HEK293T (cell line): Measurements from ENCODE around the gene SEMA3B.

Experiments
- BHLHE40 ChIP-seq: fragments of 450-650 bp; IDR thresholded peaks from 2 replicates; pipeline ENCODE4 v1.6.1; 2016; ENCODE audit warnings: mild to moderate bottlenecking, moderate library complexity, borderline replicate concordance
- FOXA1 ChIP-seq: fragments of 450-650 bp; IDR thresholded peaks from 2 replicates; pipeline ENCODE4 v1.6.1; 2016; ENCODE audit warnings: mild to moderate bottlenecking
- FOXK2 ChIP-seq: fragments of 450-650 bp; IDR thresholded peaks from 2 replicates; pipeline ENCODE4 v1.6.1; 2016; ENCODE audit warnings: mild to moderate bottlenecking
- HDGF ChIP-seq: fragments of 450-650 bp; IDR thresholded peaks from 2 replicates; pipeline ENCODE4 v1.6.1; 2017; ENCODE audit warnings: antibody characterized with exemption, borderline replicate concordance
- L3MBTL2 ChIP-seq: fragments of 450-650 bp; conservative IDR thresholded peaks from 2 replicates; pipeline ENCODE4 v1.6.1; 2016; ENCODE audit warnings: mild to moderate bottlenecking
- SP1 ChIP-seq: fragments of 450-650 bp; IDR thresholded peaks from 2 replicates; pipeline ENCODE4 v1.6.1; 2017
- ZNF384 ChIP-seq: fragments of 450-650 bp; IDR thresholded peaks from 2 replicates; pipeline ENCODE4 v1.6.1; 2016
- TF ChIP-seq, protein P1 (sequence below): fragments of 450-650 bp; IDR thresholded peaks from 2 replicates; pipeline ENCODE4 v1.6.1; 2016

DNA sequence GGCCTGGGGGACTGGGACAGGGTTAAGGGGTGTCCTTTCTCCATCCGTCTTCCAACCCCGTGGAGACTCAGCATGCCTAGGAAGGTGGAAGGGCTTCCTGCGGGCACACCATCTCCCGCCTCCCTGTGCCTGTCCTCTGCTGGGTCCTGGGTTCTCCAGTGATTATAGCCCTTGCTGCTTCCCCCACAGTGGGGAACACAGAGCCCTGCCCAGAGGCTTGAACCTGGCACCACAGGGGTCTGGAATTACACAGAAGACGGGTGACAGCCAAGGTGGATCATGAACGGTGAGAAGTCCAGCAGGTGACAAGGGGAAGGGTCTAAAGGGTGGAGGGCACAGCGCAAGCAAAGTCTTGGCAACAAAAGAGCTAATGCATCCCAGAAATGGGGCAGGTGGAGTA is 6.2 kb upstream of the SEMA3B start:
- TF ChIP-seq L3MBTL2 (no peak), SP1 (no peak), BHLHE40 (no peak), ZNF384 (no peak), FOXA1 (no peak), FOXK2 (no peak), HDGF (no peak)
- TF ChIP-seq, protein P1, sequence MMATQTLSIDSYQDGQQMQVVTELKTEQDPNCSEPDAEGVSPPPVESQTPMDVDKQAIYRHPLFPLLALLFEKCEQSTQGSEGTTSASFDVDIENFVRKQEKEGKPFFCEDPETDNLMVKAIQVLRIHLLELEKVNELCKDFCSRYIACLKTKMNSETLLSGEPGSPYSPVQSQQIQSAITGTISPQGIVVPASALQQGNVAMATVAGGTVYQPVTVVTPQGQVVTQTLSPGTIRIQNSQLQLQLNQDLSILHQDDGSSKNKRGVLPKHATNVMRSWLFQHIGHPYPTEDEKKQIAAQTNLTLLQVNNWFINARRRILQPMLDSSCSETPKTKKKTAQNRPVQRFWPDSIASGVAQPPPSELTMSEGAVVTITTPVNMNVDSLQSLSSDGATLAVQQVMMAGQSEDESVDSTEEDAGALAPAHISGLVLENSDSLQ, result no peak
